GM23338 (cell line): ENCODE measurements around the gene ACSBG1. TPM values are rescaled to one million over a fixed set of nuclear protein-coding genes. Genes with fewer than 3 reads are reported as not detected.

ENCODE experiments used
- ATAC-seq: fragments of 200-7000 bp; cut with Tn5 transposase; 3 replicates; pipeline ENCODE4 v1.9.1; 2020
- DNase-seq: peaks from one replicate; pipeline ENCODE4 v3.0.0-alpha.2; 2015; ENCODE audit warnings: low spot score
- H2AFZ ChIP-seq: fragments of 200-600 bp; sonication (generic); 2 replicates; pipeline ENCODE4 v1.8.0; 2016; ENCODE audit warnings: antibody characterized with exemption, mild to moderate bottlenecking, moderate library complexity
- H3F3A ChIP-seq: fragments of 200-600 bp; sonication (generic); replicated peaks from 2 replicates; pipeline ENCODE4 v1.8.0; 2017; ENCODE audit warnings: antibody characterized with exemption, mixed run types, low read depth
- H3K27ac ChIP-seq: fragments of 200-600 bp; sonication (generic); 2 replicates; pipeline ENCODE4 v1.6.1; 2016; ENCODE audit warnings: low read depth
- H3K27me3 ChIP-seq: fragments of 200-600 bp; sonication (generic); 2 replicates; pipeline ENCODE4 v1.8.0; 2016; ENCODE audit warnings: mild to moderate bottlenecking, mixed run types, moderate library complexity; ENCODE audit not compliant: insufficient read depth
- H3K36me3 ChIP-seq: fragments of 200-600 bp; sonication (generic); 2 replicates; pipeline ENCODE4 v1.8.0; 2016; ENCODE audit warnings: mild to moderate bottlenecking; ENCODE audit not compliant: insufficient read depth
- H3K4me1 ChIP-seq: fragments of 200-600 bp; sonication (generic); 2 replicates; pipeline ENCODE4 v1.8.0; 2016; ENCODE audit warnings: mild to moderate bottlenecking, moderate library complexity; ENCODE audit not compliant: insufficient read depth
- H3K4me2 ChIP-seq: fragments of 200-600 bp; sonication (generic); 2 replicates; pipeline ENCODE4 v1.7.1; 2017; ENCODE audit warnings: mixed run types
- H3K4me3 ChIP-seq: fragments of 200-600 bp; sonication (generic); 2 replicates; pipeline ENCODE4 v1.6.1; 2016; ENCODE audit warnings: mixed run types
- H3K79me2 ChIP-seq: fragments of 200-600 bp; sonication (generic); replicated peaks from 2 replicates; pipeline ENCODE4 v1.8.0; 2017; ENCODE audit warnings: mild to moderate bottlenecking; ENCODE audit not compliant: insufficient read depth
- H3K9me2 ChIP-seq: fragments of 200-600 bp; sonication (generic); 2 replicates; pipeline ENCODE4 v1.8.0; 2017; ENCODE audit not compliant: insufficient read depth
- H4K20me1 ChIP-seq: fragments of 200-600 bp; sonication (generic); replicated peaks from 2 replicates; pipeline ENCODE4 v1.8.0; 2017; ENCODE audit warnings: mild to moderate bottlenecking; ENCODE audit not compliant: insufficient read depth
- H3K27ac Mint-ChIP-seq: 2 replicates; pipeline ENCODE4 v1.8.0; 2020; ENCODE audit warnings: inconsistent platforms, mild to moderate bottlenecking, moderate library complexity, mixed read lengths
- H3K27me3 Mint-ChIP-seq: 3 replicates; pipeline ENCODE4 v1.8.0; 2022; ENCODE audit warnings: low read depth, mild to moderate bottlenecking, moderate library complexity, mixed read lengths, inconsistent platforms; ENCODE audit not compliant: insufficient read depth, poor library complexity
- H3K36me3 Mint-ChIP-seq: 3 replicates; pipeline ENCODE4 v1.8.0; 2021; ENCODE audit warnings: low read depth, mild to moderate bottlenecking, inconsistent platforms, moderate library complexity, mixed read lengths
- H3K4me1 Mint-ChIP-seq: 3 replicates; pipeline ENCODE4 v1.8.0; 2020; ENCODE audit warnings: mild to moderate bottlenecking, inconsistent platforms, mixed read lengths
- H3K4me3 Mint-ChIP-seq: 3 replicates; pipeline ENCODE4 v1.8.0; 2021; ENCODE audit warnings: moderate library complexity, mild to moderate bottlenecking, inconsistent platforms, mixed read lengths
- H3K9me3 Mint-ChIP-seq: 3 replicates; pipeline ENCODE4 v1.8.0; 2020; ENCODE audit warnings: moderate library complexity, mild to moderate bottlenecking, inconsistent platforms, mixed read lengths
- CREB1 ChIP-seq: fragments of 250-450 bp; sonication (Bioruptor Pico); IDR thresholded peaks from 2 replicates; pipeline ENCODE4 v1.5.0; 2020; ENCODE audit warnings: low read depth, mild to moderate bottlenecking, moderate library complexity
- ETS1 ChIP-seq: IDR thresholded peaks from 2 replicates; pipeline ENCODE4 v1.6.1; 2016; ENCODE audit warnings: antibody characterized with exemption
- EZH2 ChIP-seq: fragments of 200-600 bp; sonication (generic); IDR thresholded peaks from one replicate; pipeline ENCODE4 v1.8.0; 2017; ENCODE audit warnings: antibody characterized with exemption, mild to moderate bottlenecking, low read depth; ENCODE audit not compliant: unreplicated experiment
- EZH2phosphoT487 ChIP-seq: fragments of 200-600 bp; sonication (generic); IDR thresholded peaks from one replicate; pipeline ENCODE4 v1.8.1; 2018; ENCODE audit warnings: antibody characterized with exemption; ENCODE audit not compliant: unreplicated experiment
- JUNB ChIP-seq: IDR thresholded peaks from one replicate; pipeline ENCODE4 v1.6.1; 2016; ENCODE audit warnings: antibody characterized with exemption; ENCODE audit not compliant: unreplicated experiment
- NANOG ChIP-seq: IDR thresholded peaks from 2 replicates; pipeline ENCODE4 v1.6.1; 2016; ENCODE audit warnings: antibody characterized with exemption, borderline replicate concordance
- POLR2AphosphoS5 ChIP-seq: IDR thresholded peaks from 2 replicates; pipeline ENCODE4 v1.6.1; 2016; ENCODE audit warnings: antibody characterized with exemption, low read depth
- REST ChIP-seq: IDR thresholded peaks from one replicate; pipeline ENCODE4 v1.6.1; 2018; ENCODE audit warnings: antibody characterized with exemption; ENCODE audit not compliant: unreplicated experiment
- STAT1 ChIP-seq: IDR thresholded peaks from one replicate; pipeline ENCODE4 v1.6.1; 2016; ENCODE audit warnings: antibody characterized with exemption; ENCODE audit not compliant: unreplicated experiment
- ZNF114 ChIP-seq: fragments of 250-450 bp; sonication (Bioruptor Pico); IDR thresholded peaks from 2 replicates; pipeline ENCODE4 v1.5.0; 2020; ENCODE audit warnings: mild to moderate bottlenecking, moderate library complexity
- ZNF462 ChIP-seq: fragments of 250-450 bp; sonication (Bioruptor Pico); IDR thresholded peaks from 2 replicates; pipeline ENCODE4 v1.5.0; 2020; ENCODE audit warnings: mild to moderate bottlenecking, moderate library complexity
- polyA plus RNA-seq: library from polyadenylated mRNA; unstranded; fragments of >200 nt; fragmentation: Nextera tagmentation; extraction: Ambion mirVana; gene quantifications from 2 replicates; pipeline ENCODE4 v1.2.1, GENCODE V29; 2016
- total RNA-seq: library from RNA; depleted of rRNA; stranded (reverse); fragments of >200 nt; shearing (Covaris generic); gene quantifications from 2 replicates; pipeline ENCODE4 v1.2.3, GENCODE V29; 2014

ACSBG1 gene
- total and polyA plus RNA-seq, 2 experiments from 2014 or later = 1.9 to 10.0 TPM

GRCh38 chr15:78260489-78260888, 26.1 kb upstream of the ACSBG1 start:
- no peak overlapping the region for H3K4me3 ChIP-seq
- Mint-ChIP-seq H3K9me3 (no peaks in the 10 kb centered on the region), H3K27me3 (peaks cover 12% of the 10 kb centered on the region), H3K4me3 (no peak overlapping the region), H3K27ac (no peak overlapping the region), H3K4me1 (peaks cover 3% of the 10 kb centered on the region; the same call in 1 of the 3 replicates), H3K36me3 (no peaks in the 10 kb centered on the region)
- ATAC-seq = no peak
- no peaks in the 10 kb centered on the region for H3K4me1 ChIP-seq
- no peaks in the 10 kb centered on the region for H4K20me1 ChIP-seq
- TF ChIP-seq EZH2phosphoT487 (no peak), REST (no peak), NANOG (no peak), STAT1 (no peak), EZH2 (no peak)
- no peaks in the 10 kb centered on the region; the same call in 1 of the 2 replicates for H3K9me2 ChIP-seq
- H3K4me2 ChIP-seq = no peak overlapping the region
- H3K27me3 ChIP-seq = peaks cover 25% of the 10 kb centered on the region
- no peak overlapping the region for H3K27ac ChIP-seq
- H3K36me3 ChIP-seq = no peaks in the 10 kb centered on the region
- peaks cover 5% of the 10 kb centered on the region; the same call in 1 of the 2 replicates for H3F3A ChIP-seq
- peak overlapping the region; percentile 85 for H2AFZ ChIP-seq
- DNase-seq = no peak
- H3K79me2 ChIP-seq = no peaks in the 10 kb centered on the region

GRCh38 chr15:78259232-78259631, 24.9 kb upstream of the ACSBG1 start:
- DNase-seq (no peak), ATAC-seq (no peak)
- peaks cover 16% of the 10 kb centered on the region for H3K27me3 ChIP-seq
- no peaks in the 10 kb centered on the region for H3K79me2 ChIP-seq
- Mint-ChIP-seq H3K27me3 (peaks cover 8% of the 10 kb centered on the region), H3K4me3 (no peak overlapping the region), H3K4me1 (peaks cover 3% of the 10 kb centered on the region; the same call in 1 of the 3 replicates), H3K27ac (no peak overlapping the region), H3K9me3 (no peaks in the 10 kb centered on the region), H3K36me3 (no peaks in the 10 kb centered on the region)
- no peak overlapping the region for H3K4me2 ChIP-seq
- H3K27ac ChIP-seq = no peak overlapping the region
- no peaks in the 10 kb centered on the region for H4K20me1 ChIP-seq
- 0 out of 2 replicates have a peak overlapping the region, but pooled peaks have one; percentile 14 for H2AFZ ChIP-seq
- no peaks in the 10 kb centered on the region for H3K36me3 ChIP-seq
- no peak overlapping the region for H3K4me3 ChIP-seq
- no peaks in the 10 kb centered on the region; the same call in 1 of the 2 replicates for H3K9me2 ChIP-seq
- no peaks in the 10 kb centered on the region for H3K4me1 ChIP-seq
- H3F3A ChIP-seq = no peaks in the 10 kb centered on the region
- TF ChIP-seq ZNF462 (no peak), NANOG (no peak), JUNB (no peak), EZH2 (no peak), EZH2phosphoT487 (no peak), STAT1 (no peak), CREB1 (CRISPR knock-in tag) (no peak), ETS1 (no peak), ZNF114 (no peak), POLR2AphosphoS5 (no peak)
